ENCODE results near the gene METTL17.

DNA sequence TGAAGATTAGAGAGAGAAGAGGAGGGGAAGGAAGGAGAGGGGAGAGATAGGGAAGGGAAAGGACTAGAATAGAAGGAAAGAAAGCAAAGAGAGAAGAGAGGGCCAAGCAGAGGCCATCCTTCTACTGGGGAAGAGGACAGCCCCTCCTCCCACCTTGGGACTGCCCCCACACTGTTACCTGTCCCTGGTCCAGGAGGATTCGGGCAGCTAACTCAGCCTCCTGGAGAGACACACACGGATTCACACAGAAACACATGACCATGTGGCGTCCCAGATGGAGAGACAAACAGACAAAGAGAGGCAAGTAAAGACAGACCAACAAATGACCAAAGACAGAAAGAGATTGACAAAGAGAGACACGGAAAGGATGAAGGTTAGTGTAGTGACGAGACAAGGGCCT lies 32.9 kb downstream of the METTL17 start:
- TF ChIP-seq, protein P1, sequence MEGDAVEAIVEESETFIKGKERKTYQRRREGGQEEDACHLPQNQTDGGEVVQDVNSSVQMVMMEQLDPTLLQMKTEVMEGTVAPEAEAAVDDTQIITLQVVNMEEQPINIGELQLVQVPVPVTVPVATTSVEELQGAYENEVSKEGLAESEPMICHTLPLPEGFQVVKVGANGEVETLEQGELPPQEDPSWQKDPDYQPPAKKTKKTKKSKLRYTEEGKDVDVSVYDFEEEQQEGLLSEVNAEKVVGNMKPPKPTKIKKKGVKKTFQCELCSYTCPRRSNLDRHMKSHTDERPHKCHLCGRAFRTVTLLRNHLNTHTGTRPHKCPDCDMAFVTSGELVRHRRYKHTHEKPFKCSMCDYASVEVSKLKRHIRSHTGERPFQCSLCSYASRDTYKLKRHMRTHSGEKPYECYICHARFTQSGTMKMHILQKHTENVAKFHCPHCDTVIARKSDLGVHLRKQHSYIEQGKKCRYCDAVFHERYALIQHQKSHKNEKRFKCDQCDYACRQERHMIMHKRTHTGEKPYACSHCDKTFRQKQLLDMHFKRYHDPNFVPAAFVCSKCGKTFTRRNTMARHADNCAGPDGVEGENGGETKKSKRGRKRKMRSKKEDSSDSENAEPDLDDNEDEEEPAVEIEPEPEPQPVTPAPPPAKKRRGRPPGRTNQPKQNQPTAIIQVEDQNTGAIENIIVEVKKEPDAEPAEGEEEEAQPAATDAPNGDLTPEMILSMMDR (IDR thresholded peaks at IDR 0.05), result no peak
- no peak for TF ChIP-seq ZFX (IDR thresholded peaks at IDR 0.05; ENCODE audit: borderline replicate concordance)

Measured in 22Rv1 (cell line).